GM12878 (cell line): Measurements from ENCODE around the gene GARNL3. TPM values are rescaled to one million over a fixed set of nuclear protein-coding genes. Genes with fewer than 3 reads are reported as not detected.

ENCODE experiments used
- ATAC-seq: fragments of 200-7000 bp; cut with Tn5 transposase; 3 replicates; pipeline ENCODE4 v1.9.1; 2020; ENCODE audit warnings: mild to moderate bottlenecking, moderate library complexity
- BruUV-seq: library from RNA; stranded (reverse); fragments of 400-500 nt; replicated peaks from 2 replicates; lab custom pipeline; 2021; lab: Mats Ljungman, UMichigan
- CTCF ChIA-PET: fragments of 300-600 bp; sonication (Branson Sonifier 250); formaldehyde crosslinking; extraction: SDS; loops from one replicate; lab custom pipeline; 2021; ENCODE audit warnings: inconsistent platforms; lab: Yijun Ruan, JAX
- POLR2A ChIA-PET: fragments of 350-600 bp; formaldehyde crosslinking; extraction: SDS; loops from one replicate; lab custom pipeline; 2021; ENCODE audit warnings: inconsistent platforms; lab: Charles Lee
- RAD21 ChIA-PET: fragments of 300-600 bp; sonication (Branson Sonifier 250); formaldehyde crosslinking; loops from one replicate; lab custom pipeline; 2023; ENCODE audit warnings: antibody characterized with exemption; ENCODE audit not compliant: unreplicated experiment; lab: Charles Lee
- SMC1A ChIA-PET: fragments of 300-600 bp; sonication (Branson Sonifier 250); formaldehyde crosslinking; loops from one replicate; lab custom pipeline; 2023; ENCODE audit not compliant: unreplicated experiment, uncharacterized antibody; lab: Charles Lee
- DNase-seq: peaks from one replicate; pipeline ENCODE4 v3.0.0-alpha.2; 2011; ENCODE audit warnings: low read depth, low spot score
- FAIRE-seq: peaks from 3 replicates; lab custom pipeline; 2011; peaks lifted over from hg19 to GRCh38; lab: Jason Lieb, UNC
- H2AFZ ChIP-seq: 2 replicates; pipeline ENCODE4 v1.6.0; 2011; ENCODE audit warnings: low read depth, low read length, control low read depth; ENCODE audit not compliant: control insufficient read depth
- H3K27ac ChIP-seq: 2 replicates; pipeline ENCODE4 v1.5.1; 2011; ENCODE audit warnings: control low read depth; ENCODE audit not compliant: control insufficient read depth, insufficient read depth
- H3K27me3 ChIP-seq, 2 experiments: replicated peaks in 1 of 2; 2 replicates each; pipeline versions ENCODE4 v1.6.0 to v1.6.1; 2011; ENCODE audit warnings: low read length in 1 of 2; ENCODE audit not compliant: control insufficient read depth in 2 of 2, insufficient read depth in 2 of 2
- H3K36me3 ChIP-seq, 2 experiments: 2 replicates each; pipeline ENCODE4 v1.5.1; 2011; ENCODE audit warnings: low read length in 1 of 2; ENCODE audit not compliant: control insufficient read depth in 2 of 2, insufficient read depth in 2 of 2
- H3K4me1 ChIP-seq: 2 replicates; pipeline ENCODE4 v1.6.1; 2011; ENCODE audit warnings: mild to moderate bottlenecking, low read length, moderate library complexity, mixed read lengths; ENCODE audit not compliant: control insufficient read depth, insufficient read depth
- H3K4me2 ChIP-seq: 2 replicates; pipeline ENCODE4 v1.6.0; 2011; ENCODE audit warnings: control low read depth; ENCODE audit not compliant: control insufficient read depth, insufficient read depth
- H3K4me3 ChIP-seq: fragments of 200-600 bp; sonication (generic); 2 replicates; pipeline ENCODE4 v1.5.1; 2016
- H3K79me2 ChIP-seq: 2 replicates; pipeline ENCODE4 v1.6.0; 2011; ENCODE audit warnings: low read length; ENCODE audit not compliant: control insufficient read depth, insufficient read depth
- H3K9ac ChIP-seq: 2 replicates; pipeline ENCODE4 v1.8.0; 2011; ENCODE audit warnings: low read length, control low read depth, mixed read lengths; ENCODE audit not compliant: control insufficient read depth, insufficient read depth
- H3K9me3 ChIP-seq: replicated peaks from 3 replicates; pipeline ENCODE4 v1.5.1; 2011; ENCODE audit warnings: mild to moderate bottlenecking, low read length; ENCODE audit not compliant: control insufficient read depth, insufficient read depth
- H4K20me1 ChIP-seq: 2 replicates; pipeline ENCODE4 v1.6.0; 2011; ENCODE audit not compliant: control insufficient read depth, insufficient read depth
- KLF5 ChIP-seq: fragments of 450-650 bp; IDR thresholded peaks from 2 replicates; pipeline ENCODE4 v1.6.1; 2014; ENCODE audit warnings: mild to moderate bottlenecking; ENCODE audit not compliant: partially characterized antibody
- NR2C2 ChIP-seq: IDR thresholded peaks from 2 replicates; pipeline ENCODE4 v1.6.1; 2011; ENCODE audit warnings: borderline replicate concordance, low read depth; ENCODE audit not compliant: control insufficient read depth, insufficient read length
- TAF1 ChIP-seq: IDR thresholded peaks from 2 replicates; pipeline ENCODE4 v1.6.1; 2011; ENCODE audit warnings: mild to moderate bottlenecking, low read depth, low read length, borderline replicate concordance
- ZNF384 ChIP-seq: IDR thresholded peaks from 2 replicates; pipeline ENCODE4 v1.6.1; 2012; ENCODE audit warnings: low read depth, mild to moderate bottlenecking, low read length, improper control_type of control experiment, borderline replicate concordance
- WGBS: methylation state at CpG from one replicate; pipeline ENCODE4 v1.1.6; 2016; ENCODE audit warnings: low lambda C conversion rate; ENCODE audit not compliant: insufficient replicate concordance, insufficient coverage; ENCODE audit errors: missing lambda C conversion rate; 5-methylcytosine and 5-hydroxymethylcytosine counted together
- in situ Hi-C: fragments of 300-500 bp; cut with MboI; formaldehyde crosslinking; loops from 9 replicates; pipeline ENCODE4 v1.14.3; 2018; ENCODE audit warnings: mixed read lengths
- intact Hi-C: fragments of 100-400 bp; cut with micrococcal nuclease; formaldehyde crosslinking; loops from one replicate; pipeline ENCODE4 v1.14.2; 2022; ENCODE audit not compliant: unreplicated experiment
- polyA plus RNA-seq, 11 experiments: library from polyadenylated mRNA; depleted of rRNA in 4 of 11; unstranded in 6 of 11; stranded (reverse) in 5 of 11; fragments of >200 nt; fragmentation: Nextera tagmentation in 4 of 11; fragmentation: Illumina TruSeq in 1 of 11; extraction: Ambion mirVana in 4 of 11; extraction: Trizol in 1 of 11; gene quantifications; 1 replicate in 1 of 11; 2 replicates in 10 of 11; pipeline versions ENCODE4 v1.2.1 to v1.2.3, GENCODE V29; 2011 to 2016; ENCODE audit warnings: inconsistent platforms in 2 of 11, missing spikeins in 2 of 11, low read depth in 1 of 11
- total RNA-seq, 4 experiments: library from RNA; depleted of rRNA in 3 of 4; stranded (reverse); fragments of >200 nt in 3 of 4; fragmentation: Illumina TruSeq in 1 of 4; extraction: Trizol in 1 of 4; gene quantifications; 2 replicates each; pipeline versions ENCODE4 v1.2.1 to v1.2.3, GENCODE V29; 2013 to 2021
- TF ChIP-seq, protein P1 (sequence below): fragments of 450-650 bp; formaldehyde crosslinking; IDR thresholded peaks from 2 replicates; pipeline ENCODE4 v1.4.0; 2020; ENCODE audit warnings: mild to moderate bottlenecking, moderate library complexity
- TF ChIP-seq, protein P2 (sequence below): fragments of 450-650 bp; IDR thresholded peaks from 2 replicates; pipeline ENCODE4 v1.6.1; 2018; ENCODE audit warnings: mild to moderate bottlenecking, low read depth, moderate library complexity; ENCODE audit not compliant: partially characterized antibody
- TF ChIP-seq, protein P3 (sequence below): fragments of 450-650 bp; conservative IDR thresholded peaks from 2 replicates; pipeline ENCODE4 v1.6.1; 2017; ENCODE audit warnings: mild to moderate bottlenecking, moderate library complexity

The GARNL3 gene
- total and polyA plus RNA-seq, 10 of the 15 experiments (the other 5 are each of a cell fraction or from before 2014, with no cell fraction given), result 0.89 to 13.2 (median 6.3) TPM

DNA sequence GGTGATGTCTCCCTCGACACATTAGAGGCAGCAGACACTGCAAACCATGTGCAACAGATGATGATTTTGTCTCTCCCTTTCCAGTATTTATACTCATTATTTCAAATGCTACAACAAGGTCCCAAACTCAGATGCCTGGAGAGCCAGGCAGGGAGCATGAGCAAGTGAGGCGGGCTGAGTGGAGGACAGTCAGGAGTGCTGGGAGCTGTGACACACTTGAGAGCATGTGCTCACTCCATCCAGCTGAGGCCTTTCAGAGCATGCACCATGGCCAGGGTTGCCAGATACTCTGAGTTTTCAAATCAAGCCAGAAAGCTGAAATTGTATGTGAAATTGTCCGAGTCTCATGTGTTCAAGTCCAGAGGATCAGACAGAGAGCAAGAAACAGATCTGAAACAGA is 76.6 kb downstream of the GARNL3 start:
- H3K4me1 ChIP-seq, result no peaks in the 10 kb centered on the region
- DNase-seq, result no peak
- H2AFZ ChIP-seq, result no peak overlapping the region
- no peak for FAIRE-seq
- no peak for TF ChIP-seq ZNF384
- no peak for TF ChIP-seq KLF5
- TF ChIP-seq, protein P1, sequence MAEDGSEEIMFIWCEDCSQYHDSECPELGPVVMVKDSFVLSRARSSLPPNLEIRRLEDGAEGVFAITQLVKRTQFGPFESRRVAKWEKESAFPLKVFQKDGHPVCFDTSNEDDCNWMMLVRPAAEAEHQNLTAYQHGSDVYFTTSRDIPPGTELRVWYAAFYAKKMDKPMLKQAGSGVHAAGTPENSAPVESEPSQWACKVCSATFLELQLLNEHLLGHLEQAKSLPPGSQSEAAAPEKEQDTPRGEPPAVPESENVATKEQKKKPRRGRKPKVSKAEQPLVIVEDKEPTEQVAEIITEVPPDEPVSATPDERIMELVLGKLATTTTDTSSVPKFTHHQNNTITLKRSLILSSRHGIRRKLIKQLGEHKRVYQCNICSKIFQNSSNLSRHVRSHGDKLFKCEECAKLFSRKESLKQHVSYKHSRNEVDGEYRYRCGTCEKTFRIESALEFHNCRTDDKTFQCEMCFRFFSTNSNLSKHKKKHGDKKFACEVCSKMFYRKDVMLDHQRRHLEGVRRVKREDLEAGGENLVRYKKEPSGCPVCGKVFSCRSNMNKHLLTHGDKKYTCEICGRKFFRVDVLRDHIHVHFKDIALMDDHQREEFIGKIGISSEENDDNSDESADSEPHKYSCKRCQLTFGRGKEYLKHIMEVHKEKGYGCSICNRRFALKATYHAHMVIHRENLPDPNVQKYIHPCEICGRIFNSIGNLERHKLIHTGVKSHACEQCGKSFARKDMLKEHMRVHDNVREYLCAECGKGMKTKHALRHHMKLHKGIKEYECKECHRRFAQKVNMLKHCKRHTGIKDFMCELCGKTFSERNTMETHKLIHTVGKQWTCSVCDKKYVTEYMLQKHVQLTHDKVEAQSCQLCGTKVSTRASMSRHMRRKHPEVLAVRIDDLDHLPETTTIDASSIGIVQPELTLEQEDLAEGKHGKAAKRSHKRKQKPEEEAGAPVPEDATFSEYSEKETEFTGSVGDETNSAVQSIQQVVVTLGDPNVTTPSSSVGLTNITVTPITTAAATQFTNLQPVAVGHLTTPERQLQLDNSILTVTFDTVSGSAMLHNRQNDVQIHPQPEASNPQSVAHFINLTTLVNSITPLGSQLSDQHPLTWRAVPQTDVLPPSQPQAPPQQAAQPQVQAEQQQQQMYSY (CRISPR knock-in tag), result no peak
- no peak for TF ChIP-seq NR2C2
- TF ChIP-seq, protein P2, sequence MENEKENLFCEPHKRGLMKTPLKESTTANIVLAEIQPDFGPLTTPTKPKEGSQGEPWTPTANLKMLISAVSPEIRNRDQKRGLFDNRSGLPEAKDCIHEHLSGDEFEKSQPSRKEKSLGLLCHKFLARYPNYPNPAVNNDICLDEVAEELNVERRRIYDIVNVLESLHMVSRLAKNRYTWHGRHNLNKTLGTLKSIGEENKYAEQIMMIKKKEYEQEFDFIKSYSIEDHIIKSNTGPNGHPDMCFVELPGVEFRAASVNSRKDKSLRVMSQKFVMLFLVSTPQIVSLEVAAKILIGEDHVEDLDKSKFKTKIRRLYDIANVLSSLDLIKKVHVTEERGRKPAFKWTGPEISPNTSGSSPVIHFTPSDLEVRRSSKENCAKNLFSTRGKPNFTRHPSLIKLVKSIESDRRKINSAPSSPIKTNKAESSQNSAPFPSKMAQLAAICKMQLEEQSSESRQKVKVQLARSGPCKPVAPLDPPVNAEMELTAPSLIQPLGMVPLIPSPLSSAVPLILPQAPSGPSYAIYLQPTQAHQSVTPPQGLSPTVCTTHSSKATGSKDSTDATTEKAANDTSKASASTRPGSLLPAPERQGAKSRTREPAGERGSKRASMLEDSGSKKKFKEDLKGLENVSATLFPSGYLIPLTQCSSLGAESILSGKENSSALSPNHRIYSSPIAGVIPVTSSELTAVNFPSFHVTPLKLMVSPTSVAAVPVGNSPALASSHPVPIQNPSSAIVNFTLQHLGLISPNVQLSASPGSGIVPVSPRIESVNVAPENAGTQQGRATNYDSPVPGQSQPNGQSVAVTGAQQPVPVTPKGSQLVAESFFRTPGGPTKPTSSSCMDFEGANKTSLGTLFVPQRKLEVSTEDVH, result no peak
- TF ChIP-seq TAF1, result no peak
- TF ChIP-seq, protein P3, sequence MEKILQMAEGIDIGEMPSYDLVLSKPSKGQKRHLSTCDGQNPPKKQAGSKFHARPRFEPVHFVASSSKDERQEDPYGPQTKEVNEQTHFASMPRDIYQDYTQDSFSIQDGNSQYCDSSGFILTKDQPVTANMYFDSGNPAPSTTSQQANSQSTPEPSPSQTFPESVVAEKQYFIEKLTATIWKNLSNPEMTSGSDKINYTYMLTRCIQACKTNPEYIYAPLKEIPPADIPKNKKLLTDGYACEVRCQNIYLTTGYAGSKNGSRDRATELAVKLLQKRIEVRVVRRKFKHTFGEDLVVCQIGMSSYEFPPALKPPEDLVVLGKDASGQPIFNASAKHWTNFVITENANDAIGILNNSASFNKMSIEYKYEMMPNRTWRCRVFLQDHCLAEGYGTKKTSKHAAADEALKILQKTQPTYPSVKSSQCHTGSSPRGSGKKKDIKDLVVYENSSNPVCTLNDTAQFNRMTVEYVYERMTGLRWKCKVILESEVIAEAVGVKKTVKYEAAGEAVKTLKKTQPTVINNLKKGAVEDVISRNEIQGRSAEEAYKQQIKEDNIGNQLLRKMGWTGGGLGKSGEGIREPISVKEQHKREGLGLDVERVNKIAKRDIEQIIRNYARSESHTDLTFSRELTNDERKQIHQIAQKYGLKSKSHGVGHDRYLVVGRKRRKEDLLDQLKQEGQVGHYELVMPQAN, result no peak
- TF ChIP-seq, all 136 proteins: peak for 0
- no peak overlapping the region for H3K27ac ChIP-seq
- H4K20me1 ChIP-seq, result no peaks in the 10 kb centered on the region
- H3K9me3 ChIP-seq, result no peaks in the 10 kb centered on the region
- intact Hi-C loops (no loop called here), in situ Hi-C loops (no loop called here)
- 100% methylated on average over 3 of the region's 3 CpGs for WGBS
- no peaks in the 10 kb centered on the region; a peak in 1 of 4 replicates for H3K36me3 ChIP-seq
- no peak overlapping the region for H3K4me2 ChIP-seq
- H3K79me2 ChIP-seq, result no peaks in the 10 kb centered on the region
- ChIA-PET POLR2A (no interaction called here), SMC1A (no interaction called here), RAD21 (no interaction called here), CTCF (no interaction called here)
- H3K27me3 ChIP-seq, result no peaks in the 10 kb centered on the region
- no TSS peak for BruUV-seq
- no peak overlapping the region for H3K9ac ChIP-seq
- H3K4me3 ChIP-seq, result no peak overlapping the region
- no peak for ATAC-seq
